Liver (tissue), 3 donors: ENCODE data around the gene FUT2.

ENCODE experiments used
- EGR1 ChIP-seq, 2 donors: IDR thresholded peaks; 2 replicates each; pipeline ENCODE4 v1.6.1; 2016 to 2018; ENCODE audit warnings: antibody characterized with exemption in 2 of 2, low read depth in 2 of 2
- FOXA1 ChIP-seq: IDR thresholded peaks from 2 replicates; pipeline ENCODE4 v1.6.1; 2016; ENCODE audit warnings: antibody characterized with exemption
- FOXA2 ChIP-seq: IDR thresholded peaks from 2 replicates; pipeline ENCODE4 v1.6.1; 2016; ENCODE audit warnings: antibody characterized with exemption
- GABPA ChIP-seq, 2 donors: IDR thresholded peaks in 1 of 2; conservative IDR thresholded peaks in 1 of 2; 2 replicates each; pipeline ENCODE4 v1.6.1; 2016; ENCODE audit warnings: antibody characterized with exemption in 2 of 2, mild to moderate bottlenecking in 1 of 2, moderate library complexity in 1 of 2
- HNF4G ChIP-seq: IDR thresholded peaks from 2 replicates; pipeline ENCODE4 v1.6.1; 2016; ENCODE audit warnings: antibody characterized with exemption
- RAD21 ChIP-seq, 2 donors: IDR thresholded peaks; 2 replicates each; pipeline ENCODE4 v1.6.1; 2016; ENCODE audit warnings: antibody characterized with exemption in 2 of 2, mild to moderate bottlenecking in 2 of 2
- RXRA ChIP-seq, 2 donors: IDR thresholded peaks; 2 replicates each; pipeline ENCODE4 v1.6.1; 2017 to 2018; ENCODE audit warnings: antibody characterized with exemption in 2 of 2, mild to moderate bottlenecking in 1 of 2
- TAF1 ChIP-seq: conservative IDR thresholded peaks from 2 replicates; pipeline ENCODE4 v1.6.1; 2016; ENCODE audit warnings: antibody characterized with exemption, mild to moderate bottlenecking
- YY1 ChIP-seq: IDR thresholded peaks from 2 replicates; pipeline ENCODE4 v1.6.1; 2016; ENCODE audit warnings: antibody characterized with exemption, mild to moderate bottlenecking
- TF ChIP-seq, protein P1 (sequence below): IDR thresholded peaks from 2 replicates; pipeline ENCODE4 v1.6.1; 2016; ENCODE audit warnings: antibody characterized with exemption
- TF ChIP-seq, protein P2 (sequence below): fragments of 150-350 bp; IDR thresholded peaks from 2 replicates; pipeline ENCODE4 v1.5.1; 2017; ENCODE audit warnings: improper control_type of control experiment, low read depth, low read length; ENCODE audit not compliant: missing input control
- TF ChIP-seq, protein P3 (sequence below): IDR thresholded peaks from 2 replicates; pipeline ENCODE4 v1.6.1; 2016; ENCODE audit warnings: antibody characterized with exemption, mild to moderate bottlenecking
- TF ChIP-seq, protein P4 (sequence below): IDR thresholded peaks from 2 replicates; pipeline ENCODE4 v1.6.1; 2016; ENCODE audit warnings: antibody characterized with exemption
- TF ChIP-seq, protein P5 (sequence below): IDR thresholded peaks from 2 replicates; pipeline ENCODE4 v1.6.1; 2016; ENCODE audit warnings: antibody characterized with exemption
- donor health status: healthy.
- donor health status: healthy.

DNA sequence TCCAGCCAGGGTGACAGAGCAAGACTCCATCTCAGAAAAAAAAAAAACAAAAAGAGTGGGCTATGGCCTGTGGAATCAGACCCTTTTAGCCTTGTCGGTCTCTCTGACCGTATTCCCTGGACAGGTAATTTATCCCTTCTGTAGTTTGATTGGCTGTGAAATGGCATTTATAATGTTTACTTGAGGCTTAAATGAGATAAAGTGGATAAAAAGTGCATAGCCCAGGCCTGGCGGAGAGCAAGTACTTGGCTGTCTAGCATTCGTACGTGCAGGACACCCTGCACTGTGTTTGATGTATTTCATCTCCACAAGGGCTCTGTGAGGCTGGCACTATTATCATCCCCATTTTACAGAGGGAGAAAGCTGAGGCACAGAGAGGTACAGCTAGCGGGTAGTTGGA is 30.0 kb upstream of the FUT2 start:
- TF ChIP-seq EGR1 (IDR thresholded peaks at IDR 0.05; ENCODE audit: low read depth in 2 of 2): no peak
- no peak for TF ChIP-seq TAF1
- TF ChIP-seq, protein P1, sequence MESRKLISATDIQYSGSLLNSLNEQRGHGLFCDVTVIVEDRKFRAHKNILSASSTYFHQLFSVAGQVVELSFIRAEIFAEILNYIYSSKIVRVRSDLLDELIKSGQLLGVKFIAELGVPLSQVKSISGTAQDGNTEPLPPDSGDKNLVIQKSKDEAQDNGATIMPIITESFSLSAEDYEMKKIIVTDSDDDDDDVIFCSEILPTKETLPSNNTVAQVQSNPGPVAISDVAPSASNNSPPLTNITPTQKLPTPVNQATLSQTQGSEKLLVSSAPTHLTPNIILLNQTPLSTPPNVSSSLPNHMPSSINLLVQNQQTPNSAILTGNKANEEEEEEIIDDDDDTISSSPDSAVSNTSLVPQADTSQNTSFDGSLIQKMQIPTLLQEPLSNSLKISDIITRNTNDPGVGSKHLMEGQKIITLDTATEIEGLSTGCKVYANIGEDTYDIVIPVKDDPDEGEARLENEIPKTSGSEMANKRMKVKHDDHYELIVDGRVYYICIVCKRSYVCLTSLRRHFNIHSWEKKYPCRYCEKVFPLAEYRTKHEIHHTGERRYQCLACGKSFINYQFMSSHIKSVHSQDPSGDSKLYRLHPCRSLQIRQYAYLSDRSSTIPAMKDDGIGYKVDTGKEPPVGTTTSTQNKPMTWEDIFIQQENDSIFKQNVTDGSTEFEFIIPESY: no peak
- TF ChIP-seq, protein P2, sequence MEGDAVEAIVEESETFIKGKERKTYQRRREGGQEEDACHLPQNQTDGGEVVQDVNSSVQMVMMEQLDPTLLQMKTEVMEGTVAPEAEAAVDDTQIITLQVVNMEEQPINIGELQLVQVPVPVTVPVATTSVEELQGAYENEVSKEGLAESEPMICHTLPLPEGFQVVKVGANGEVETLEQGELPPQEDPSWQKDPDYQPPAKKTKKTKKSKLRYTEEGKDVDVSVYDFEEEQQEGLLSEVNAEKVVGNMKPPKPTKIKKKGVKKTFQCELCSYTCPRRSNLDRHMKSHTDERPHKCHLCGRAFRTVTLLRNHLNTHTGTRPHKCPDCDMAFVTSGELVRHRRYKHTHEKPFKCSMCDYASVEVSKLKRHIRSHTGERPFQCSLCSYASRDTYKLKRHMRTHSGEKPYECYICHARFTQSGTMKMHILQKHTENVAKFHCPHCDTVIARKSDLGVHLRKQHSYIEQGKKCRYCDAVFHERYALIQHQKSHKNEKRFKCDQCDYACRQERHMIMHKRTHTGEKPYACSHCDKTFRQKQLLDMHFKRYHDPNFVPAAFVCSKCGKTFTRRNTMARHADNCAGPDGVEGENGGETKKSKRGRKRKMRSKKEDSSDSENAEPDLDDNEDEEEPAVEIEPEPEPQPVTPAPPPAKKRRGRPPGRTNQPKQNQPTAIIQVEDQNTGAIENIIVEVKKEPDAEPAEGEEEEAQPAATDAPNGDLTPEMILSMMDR: no peak
- TF ChIP-seq, protein P3, sequence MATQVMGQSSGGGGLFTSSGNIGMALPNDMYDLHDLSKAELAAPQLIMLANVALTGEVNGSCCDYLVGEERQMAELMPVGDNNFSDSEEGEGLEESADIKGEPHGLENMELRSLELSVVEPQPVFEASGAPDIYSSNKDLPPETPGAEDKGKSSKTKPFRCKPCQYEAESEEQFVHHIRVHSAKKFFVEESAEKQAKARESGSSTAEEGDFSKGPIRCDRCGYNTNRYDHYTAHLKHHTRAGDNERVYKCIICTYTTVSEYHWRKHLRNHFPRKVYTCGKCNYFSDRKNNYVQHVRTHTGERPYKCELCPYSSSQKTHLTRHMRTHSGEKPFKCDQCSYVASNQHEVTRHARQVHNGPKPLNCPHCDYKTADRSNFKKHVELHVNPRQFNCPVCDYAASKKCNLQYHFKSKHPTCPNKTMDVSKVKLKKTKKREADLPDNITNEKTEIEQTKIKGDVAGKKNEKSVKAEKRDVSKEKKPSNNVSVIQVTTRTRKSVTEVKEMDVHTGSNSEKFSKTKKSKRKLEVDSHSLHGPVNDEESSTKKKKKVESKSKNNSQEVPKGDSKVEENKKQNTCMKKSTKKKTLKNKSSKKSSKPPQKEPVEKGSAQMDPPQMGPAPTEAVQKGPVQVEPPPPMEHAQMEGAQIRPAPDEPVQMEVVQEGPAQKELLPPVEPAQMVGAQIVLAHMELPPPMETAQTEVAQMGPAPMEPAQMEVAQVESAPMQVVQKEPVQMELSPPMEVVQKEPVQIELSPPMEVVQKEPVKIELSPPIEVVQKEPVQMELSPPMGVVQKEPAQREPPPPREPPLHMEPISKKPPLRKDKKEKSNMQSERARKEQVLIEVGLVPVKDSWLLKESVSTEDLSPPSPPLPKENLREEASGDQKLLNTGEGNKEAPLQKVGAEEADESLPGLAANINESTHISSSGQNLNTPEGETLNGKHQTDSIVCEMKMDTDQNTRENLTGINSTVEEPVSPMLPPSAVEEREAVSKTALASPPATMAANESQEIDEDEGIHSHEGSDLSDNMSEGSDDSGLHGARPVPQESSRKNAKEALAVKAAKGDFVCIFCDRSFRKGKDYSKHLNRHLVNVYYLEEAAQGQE: no peak
- TF ChIP-seq GABPA (IDR thresholded peaks at IDR 0.05 in 1 of 2, conservative IDR thresholded peaks at IDR 0.05 in 1 of 2): no peak
- TF ChIP-seq, protein P4, sequence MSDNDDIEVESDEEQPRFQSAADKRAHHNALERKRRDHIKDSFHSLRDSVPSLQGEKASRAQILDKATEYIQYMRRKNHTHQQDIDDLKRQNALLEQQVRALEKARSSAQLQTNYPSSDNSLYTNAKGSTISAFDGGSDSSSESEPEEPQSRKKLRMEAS: no peak
- TF ChIP-seq, protein P5, sequence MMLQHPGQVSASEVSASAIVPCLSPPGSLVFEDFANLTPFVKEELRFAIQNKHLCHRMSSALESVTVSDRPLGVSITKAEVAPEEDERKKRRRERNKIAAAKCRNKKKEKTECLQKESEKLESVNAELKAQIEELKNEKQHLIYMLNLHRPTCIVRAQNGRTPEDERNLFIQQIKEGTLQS: no peak
- no peak for TF ChIP-seq FOXA2
- TF ChIP-seq RXRA (IDR thresholded peaks at IDR 0.05): no peak
- TF ChIP-seq HNF4G: no peak
- TF ChIP-seq RAD21 (IDR thresholded peaks at IDR 0.05): no peak
- TF ChIP-seq FOXA1: no peak
- no peak for TF ChIP-seq YY1
